Gastroesophageal sphincter (tissue), 4 donors: ENCODE measurements around the gene ITPK1. TPM values are rescaled to one million over a fixed set of nuclear protein-coding genes. Genes with fewer than 3 reads are reported as not detected.

ENCODE experiments used
- ATAC-seq: fragments of 150-250 bp; one replicate; pipeline ENCODE4 v1.9.1; 2016; ENCODE audit warnings: mild to moderate bottlenecking, moderate library complexity
- H3K27ac ChIP-seq, 4 donors: fragments of 200-600 bp; sonication (generic) in 3 of 4; 1 replicate in 3 of 4; 2 replicates in 1 of 4; pipeline ENCODE4 v1.5.1; 2016 to 2019
- H3K27me3 ChIP-seq: fragments of 200-600 bp; sonication (generic); one replicate; pipeline ENCODE4 v1.5.1; 2019
- H3K36me3 ChIP-seq, 2 donors: fragments of 200-600 bp; sonication (generic); one replicate each; pipeline ENCODE4 v1.5.1; 2019; ENCODE audit warnings: control low read depth in 1 of 2
- H3K4me1 ChIP-seq, 3 donors: fragments of 200-600 bp; sonication (generic); 1 replicate in 2 of 3; 2 replicates in 1 of 3; pipeline ENCODE4 v1.5.1; 2016 to 2019; ENCODE audit warnings: control low read depth in 2 of 3
- H3K4me3 ChIP-seq, 2 donors: fragments of 200-600 bp; sonication (generic); one replicate each; pipeline ENCODE4 v1.5.1; 2019; ENCODE audit warnings: mild to moderate bottlenecking in 1 of 2, moderate library complexity in 1 of 2
- H3K9me3 ChIP-seq, 3 donors: fragments of 200-600 bp; sonication (generic); one replicate each; pipeline ENCODE4 v1.5.1; 2017 to 2019; ENCODE audit warnings: control low read depth in 2 of 3
- CTCF ChIP-seq, 4 experiments: fragments of 200-600 bp in 2 of 4; fragments of 450-650 bp in 2 of 4; sonication (generic) in 1 of 4; IDR thresholded peaks; one replicate each; pipeline ENCODE4 v1.5.1; 2017 to 2019; ENCODE audit warnings: antibody characterized with exemption in 4 of 4, mild to moderate bottlenecking in 2 of 4, moderate library complexity in 2 of 4
- EP300 ChIP-seq: sonication (generic); formaldehyde crosslinking; IDR thresholded peaks from one replicate; pipeline ENCODE4 v1.6.1; 2017; ENCODE audit warnings: antibody characterized with exemption, mild to moderate bottlenecking
- POLR2A ChIP-seq, 2 donors: fragments of 450-650 bp; IDR thresholded peaks; one replicate each; pipeline ENCODE4 v1.6.1; 2017; ENCODE audit warnings: antibody characterized with exemption in 2 of 2, mild to moderate bottlenecking in 2 of 2, moderate library complexity in 1 of 2
- POLR2AphosphoS5 ChIP-seq: sonication (generic); formaldehyde crosslinking; IDR thresholded peaks from one replicate; pipeline ENCODE4 v1.6.1; 2017; ENCODE audit warnings: antibody characterized with exemption
- WGBS, 2 donors: methylation state at CpG; one replicate each; pipeline ENCODE4 v1.1.5; 2018; ENCODE audit warnings: low coverage in 1 of 2; 5-methylcytosine and 5-hydroxymethylcytosine counted together
- total RNA-seq, 4 donors: library from RNA; depleted of rRNA; stranded (reverse); fragments of >200 nt; gene quantifications; one replicate each; pipeline ENCODE4 v1.1.0, GENCODE V29; 2016

The ITPK1 gene
- total RNA-seq, 4 donors from 2014 or later = 68.8 to 201 (median 134) TPM

DNA sequence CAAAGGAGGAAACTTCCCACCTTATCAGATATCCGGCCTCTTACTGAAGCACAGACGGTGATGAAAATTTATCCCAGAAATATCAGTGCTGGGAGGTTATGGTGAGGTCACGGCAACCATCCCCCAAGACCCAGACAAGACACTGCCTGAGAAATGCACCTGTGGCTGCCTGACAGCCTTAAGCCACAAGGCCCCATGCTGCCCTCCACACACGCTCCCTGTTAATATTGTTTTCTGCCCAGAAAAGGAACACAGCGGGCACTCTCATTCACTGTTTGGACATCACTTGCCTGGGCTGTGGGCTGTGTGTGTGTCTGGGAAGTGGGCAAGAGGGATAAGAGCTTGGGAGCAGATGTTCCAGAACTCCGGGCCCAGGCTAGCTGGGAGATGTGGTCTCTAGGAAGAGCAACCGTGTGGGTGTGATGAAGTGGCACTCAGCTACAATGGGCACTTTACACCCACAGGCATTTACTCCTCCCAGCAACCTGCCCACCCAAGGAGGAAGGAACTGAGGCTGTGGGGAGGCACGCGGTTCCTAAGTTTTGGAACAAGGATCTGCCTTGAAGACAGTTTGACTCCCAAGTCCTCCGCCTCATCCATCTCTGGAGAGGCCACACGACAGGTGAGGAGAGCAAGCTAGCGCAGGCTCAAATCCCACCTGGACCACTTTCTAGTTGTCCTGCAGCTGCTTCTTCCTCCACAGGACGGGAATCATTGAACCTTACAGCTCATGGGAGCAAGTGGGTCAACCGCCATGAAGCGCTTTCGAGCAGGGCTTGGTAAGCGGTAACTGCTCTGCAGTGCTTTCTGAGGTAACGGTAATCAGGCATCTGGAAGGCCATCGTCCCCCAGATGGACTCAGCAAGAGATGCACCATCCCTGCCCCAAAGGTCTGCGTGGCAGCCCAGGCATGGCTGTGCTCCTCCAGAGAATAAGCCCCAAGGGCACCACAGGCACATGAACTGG is 101.4 kb downstream of the ITPK1 start:
- TF ChIP-seq CTCF (IDR thresholded peaks at IDR 0.05) = no peak
- TF ChIP-seq EP300 = no peak
- no peak for TF ChIP-seq POLR2AphosphoS5
- no peak for TF ChIP-seq POLR2A (IDR thresholded peaks at IDR 0.05)
- Histone ChIP-seq H3K27ac (peak overlapping the region in 3 of 4 donors; percentile 82 to 90 (median 89)), H3K9me3 (no peaks in the 10 kb centered on the region), H3K27me3 (no peaks in the 10 kb centered on the region), H3K4me3 (no peak overlapping the region), H3K36me3 (peaks cover 0 to 5% of the 10 kb centered on the region in 2 donors), H3K4me1 (peaks cover 15 to 100% (median 80%) of the 10 kb centered on the region in 3 donors)
- 80 to 81% methylated on average over 4 to 6 of the region's 20 CpGs for WGBS, 2 donors
- ATAC-seq = no peak

GRCh38 chr14:93012951-93013719 is 102.6 kb downstream of the ITPK1 start:
- 67% methylated on average over 2 of the region's 10 CpGs; no CpG with 5 or more reads in 1 of the 2 donors for WGBS, 2 donors
- ATAC-seq = no peak
- H3K36me3 ChIP-seq = peaks cover 0 to 5% of the 10 kb centered on the region in 2 donors
- H3K4me1 ChIP-seq = peaks cover 5 to 100% (median 77%) of the 10 kb centered on the region in 3 donors
- no peak overlapping the region for H3K4me3 ChIP-seq
- TF ChIP-seq EP300 (no peak), POLR2A (IDR thresholded peaks at IDR 0.05) (no peak), CTCF (IDR thresholded peaks at IDR 0.05) (no peak), POLR2AphosphoS5 (no peak)
- H3K27me3 ChIP-seq = no peaks in the 10 kb centered on the region
- peak overlapping the region in 3 of 4 donors; percentile 82 to 90 (median 89) for H3K27ac ChIP-seq
- H3K9me3 ChIP-seq = no peaks in the 10 kb centered on the region

GRCh38 chr14:93012506-93012905 is 103.2 kb downstream of the ITPK1 start:
- no peak for ATAC-seq
- H3K4me3 ChIP-seq = no peak overlapping the region
- no peaks in the 10 kb centered on the region for H3K9me3 ChIP-seq
- peaks cover 0 to 5% of the 10 kb centered on the region in 2 donors for H3K36me3 ChIP-seq
- H3K27ac ChIP-seq = peak overlapping the region in 3 of 4 donors; percentile 38 to 90 (median 89)
- 80% methylated on average over 1 of the region's 7 CpGs; no CpG with 5 or more reads in 1 of the 2 donors for WGBS, 2 donors
- TF ChIP-seq CTCF (IDR thresholded peaks at IDR 0.05) (no peak), POLR2AphosphoS5 (no peak), POLR2A (IDR thresholded peaks at IDR 0.05) (no peak), EP300 (no peak)
- peaks cover 9 to 100% (median 77%) of the 10 kb centered on the region in 3 donors for H3K4me1 ChIP-seq
- H3K27me3 ChIP-seq = no peaks in the 10 kb centered on the region

DNA sequence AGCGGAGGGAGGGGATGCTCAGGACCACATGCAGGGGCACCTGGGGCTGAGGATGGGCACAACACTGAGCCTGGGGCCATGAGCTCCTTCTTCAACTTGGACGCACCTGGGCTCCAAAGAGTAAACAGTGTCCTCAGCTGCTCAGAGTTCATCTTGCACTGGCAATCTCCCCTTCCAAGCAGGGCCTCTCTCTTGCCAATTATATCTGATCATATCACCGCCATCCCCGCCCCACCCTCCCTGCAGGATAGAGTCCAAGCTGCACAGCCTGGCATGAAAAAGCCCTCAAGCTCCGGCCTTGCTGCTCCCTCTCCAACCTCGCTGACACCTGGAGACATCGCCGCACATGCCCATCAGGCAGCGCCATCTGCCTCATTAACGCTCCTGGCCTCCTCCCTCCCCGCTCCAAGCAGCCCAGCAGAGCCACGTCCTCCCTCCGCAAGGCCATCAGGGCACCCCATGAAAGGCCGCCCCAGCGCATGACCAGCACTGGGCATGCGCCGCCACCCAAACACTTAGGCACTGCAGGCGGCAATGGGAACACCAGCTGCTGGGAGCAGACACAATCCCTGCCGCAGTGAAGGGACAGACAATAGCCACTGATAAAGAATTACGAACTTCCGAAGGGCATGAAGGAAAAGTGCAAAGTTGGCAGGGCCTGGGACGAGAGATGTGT is 103.9 kb downstream of the ITPK1 start:
- Histone ChIP-seq H3K4me1 (peaks cover 10 to 100% (median 77%) of the 10 kb centered on the region in 3 donors), H3K27me3 (no peaks in the 10 kb centered on the region), H3K9me3 (no peaks in the 10 kb centered on the region), H3K27ac (peak overlapping the region in 3 of 4 donors; percentile 63 to 90 (median 89)), H3K4me3 (no peak overlapping the region), H3K36me3 (peaks cover 0 to 5% of the 10 kb centered on the region in 2 donors)
- TF ChIP-seq POLR2AphosphoS5 (no peak), POLR2A (IDR thresholded peaks at IDR 0.05) (no peak)
- no peak for ATAC-seq
- 64 to 91% methylated on average over 3 to 6 of the region's 22 CpGs for WGBS, 2 donors

GRCh38 chr14:93011141-93011529 is 104.6 kb downstream of the ITPK1 start:
- H3K4me1 ChIP-seq = peaks cover 10 to 100% (median 78%) of the 10 kb centered on the region in 3 donors
- peaks cover 0 to 5% of the 10 kb centered on the region in 2 donors for H3K36me3 ChIP-seq
- TF ChIP-seq CTCF (IDR thresholded peaks at IDR 0.05) (no peak), POLR2A (IDR thresholded peaks at IDR 0.05) (no peak)
- no peaks in the 10 kb centered on the region for H3K9me3 ChIP-seq
- peak overlapping the region in 3 of 4 donors; percentile 63 to 90 (median 89) for H3K27ac ChIP-seq
- no peaks in the 10 kb centered on the region for H3K27me3 ChIP-seq
- H3K4me3 ChIP-seq = no peak overlapping the region
- ATAC-seq = no peak
- 74 to 93% methylated on average over 3 to 10 of the region's 10 CpGs for WGBS, 2 donors
